H1 (cell line): ENCODE measurements around the gene PDGFA. TPM values are rescaled to one million over a fixed set of nuclear protein-coding genes. Genes with fewer than 3 reads are reported as not detected.
A peak's percentile ranks its signal among the peaks of the same experiment; 100 is the strongest.

ENCODE experiments used
- CTCF ChIA-PET: fragments of 300-600 bp; sonication (Branson Sonifier 250); formaldehyde crosslinking; loops from one replicate; lab custom pipeline; 2021; ENCODE audit not compliant: partially characterized antibody; lab: Charles Lee
- POLR2A ChIA-PET: fragments of 300-600 bp; sonication (Branson Sonifier 250); formaldehyde crosslinking; loops from one replicate; lab custom pipeline; 2021; ENCODE audit warnings: inconsistent platforms; ENCODE audit not compliant: partially characterized antibody; lab: Charles Lee
- DNase-seq, 2 experiments: peaks; one replicate each; pipeline versions ENCODE4 v3.0.0 to v3.0.0-alpha.2; 2010 to 2022; ENCODE audit warnings: low spot score in 2 of 2, low read depth in 1 of 2, mixed read lengths in 1 of 2
- FAIRE-seq: peaks from 2 replicates; lab custom pipeline; 2011; peaks lifted over from hg19 to GRCh38; lab: Jason Lieb, UNC
- H2AFZ ChIP-seq: 2 replicates; pipeline ENCODE4 v1.8.1; 2012; ENCODE audit warnings: low read length, inconsistent platforms
- H2AK5ac ChIP-seq: 2 replicates; pipeline ENCODE4 v1.6.1; 2013; ENCODE audit warnings: low read depth, low read length
- H2BK120ac ChIP-seq: replicated peaks from 2 replicates; pipeline ENCODE3; 2013; ENCODE audit warnings: low read depth, low read length, inconsistent platforms
- H2BK12ac ChIP-seq: 2 replicates; pipeline ENCODE4 v1.6.1; 2013; ENCODE audit warnings: low read depth, low read length
- H2BK15ac ChIP-seq: 2 replicates; pipeline ENCODE4 v1.6.1; 2013; ENCODE audit warnings: low read length
- H2BK20ac ChIP-seq: 2 replicates; pipeline ENCODE4 v1.6.1; 2013; ENCODE audit warnings: low read length
- H2BK5ac ChIP-seq: 2 replicates; pipeline ENCODE4 v1.6.1; 2013; ENCODE audit warnings: low read depth, low read length
- H3K14ac ChIP-seq: 2 replicates; pipeline ENCODE4 v1.6.1; 2013; ENCODE audit warnings: inconsistent platforms; ENCODE audit not compliant: insufficient read length
- H3K18ac ChIP-seq: 2 replicates; pipeline ENCODE4 v1.6.1; 2013; ENCODE audit warnings: low read length; ENCODE audit errors: extremely low read depth
- H3K23ac ChIP-seq: 2 replicates; pipeline ENCODE4 v1.6.1; 2013; ENCODE audit warnings: inconsistent platforms; ENCODE audit not compliant: insufficient read length
- H3K23me2 ChIP-seq: 2 replicates; pipeline ENCODE4 v1.6.1; 2013; ENCODE audit warnings: low read depth, low read length
- H3K27ac ChIP-seq: 2 replicates; pipeline ENCODE4 v1.6.1; 2011; ENCODE audit warnings: low read depth, low read length, inconsistent platforms
- H3K27me3 ChIP-seq, 4 experiments: replicated peaks in 1 of 4; 1 replicate in 1 of 4; 2 replicates in 3 of 4; pipeline versions ENCODE4 v1.6.1 to v1.8.1; 2011 to 2013; ENCODE audit warnings: low read length in 3 of 4, mild to moderate bottlenecking in 3 of 4, inconsistent platforms in 2 of 4, mixed read lengths in 2 of 4, moderate library complexity in 1 of 4; ENCODE audit not compliant: control insufficient read depth in 3 of 4, insufficient read depth in 3 of 4; ENCODE audit errors: extremely low read depth in 1 of 4
- H3K36me3 ChIP-seq, 4 experiments: 2 replicates each; pipeline versions ENCODE4 v1.6.1 to v1.8.1; 2011 to 2013; ENCODE audit warnings: mild to moderate bottlenecking in 4 of 4, low read length in 3 of 4, moderate library complexity in 2 of 4, control low read depth in 1 of 4, inconsistent platforms in 1 of 4; ENCODE audit not compliant: insufficient read depth in 4 of 4, control insufficient read depth in 2 of 4
- H3K4ac ChIP-seq: replicated peaks from 2 replicates; pipeline ENCODE3; 2013; ENCODE audit warnings: low read length, low read depth, mixed read lengths, inconsistent platforms; ENCODE audit not compliant: insufficient read length
- H3K4me1 ChIP-seq, 4 experiments: replicated peaks in 1 of 4; 1 replicate in 1 of 4; 2 replicates in 3 of 4; pipeline versions ENCODE4 v1.6.1 to v1.8.1; 2011 to 2013; ENCODE audit warnings: low read length in 3 of 4, inconsistent platforms in 2 of 4, mixed read lengths in 1 of 4; ENCODE audit not compliant: insufficient read depth in 4 of 4, control insufficient read depth in 3 of 4
- H3K4me2 ChIP-seq, 2 experiments: 2 replicates each; pipeline versions ENCODE4 v1.6.1 to v1.8.1; 2011 to 2013; ENCODE audit warnings: low read depth in 2 of 2, low read length in 2 of 2, control low read depth in 1 of 2, inconsistent platforms in 1 of 2, mild to moderate bottlenecking in 1 of 2; ENCODE audit not compliant: insufficient read depth in 1 of 2
- H3K4me3 ChIP-seq, 4 experiments: fragments of 200-600, 300-600 bp in 1 of 4; sonication (generic), shearing (Covaris generic), sonication (Bioruptor Twin) in 1 of 4; 2 replicates each; pipeline versions ENCODE4 v1.5.1 to v1.8.1; 2011 to 2016; ENCODE audit warnings: low read length in 4 of 4, low read depth in 3 of 4, control low read depth in 2 of 4, inconsistent platforms in 2 of 4, mild to moderate bottlenecking in 2 of 4, mixed read lengths in 1 of 4, moderate library complexity in 1 of 4; ENCODE audit not compliant: insufficient read depth in 2 of 4; ENCODE audit errors: extremely low read depth in 1 of 4
- H3K56ac ChIP-seq: replicated peaks from 2 replicates; pipeline ENCODE3; 2013; ENCODE audit warnings: low read depth, mild to moderate bottlenecking, mixed read lengths, low read length, inconsistent platforms; ENCODE audit not compliant: insufficient read length
- H3K79me1 ChIP-seq: 2 replicates; pipeline ENCODE4 v1.6.1; 2013; ENCODE audit warnings: low read depth, low read length, control low read depth
- H3K79me2 ChIP-seq, 2 experiments: 2 replicates each; pipeline versions ENCODE4 v1.6.1 to v1.8.1; 2012 to 2013; ENCODE audit warnings: low read length in 2 of 2, mild to moderate bottlenecking in 2 of 2, inconsistent platforms in 1 of 2; ENCODE audit not compliant: insufficient read depth in 2 of 2, control insufficient read depth in 1 of 2
- H3K9ac ChIP-seq, 4 experiments: replicated peaks in 1 of 4; 1 replicate in 1 of 4; 2 replicates in 3 of 4; pipeline versions ENCODE4 v1.6.1 to v1.8.1; 2011 to 2013; ENCODE audit warnings: low read depth in 3 of 4, low read length in 3 of 4, control low read depth in 2 of 4, mild to moderate bottlenecking in 2 of 4, moderate library complexity in 2 of 4, inconsistent platforms in 1 of 4; ENCODE audit errors: extremely low read depth in 1 of 4
- H3K9me3 ChIP-seq, 2 experiments: 2 replicates each; pipeline versions ENCODE4 v1.6.1 to v1.8.1; 2012 to 2013; ENCODE audit warnings: mild to moderate bottlenecking in 2 of 2, moderate library complexity in 2 of 2, control low read depth in 1 of 2, inconsistent platforms in 1 of 2, low read depth in 1 of 2, low read length in 1 of 2, mixed read lengths in 1 of 2; ENCODE audit not compliant: insufficient read depth in 2 of 2
- H4K20me1 ChIP-seq, 2 experiments: replicated peaks in 1 of 2; 2 replicates each; pipeline versions ENCODE3 to v1.8.1; 2011 to 2013; ENCODE audit warnings: inconsistent platforms in 2 of 2, low read length in 2 of 2, mild to moderate bottlenecking in 1 of 2; ENCODE audit not compliant: insufficient read depth in 2 of 2, control insufficient read depth in 1 of 2
- H4K5ac ChIP-seq: 2 replicates; pipeline ENCODE4 v1.6.1; 2013; ENCODE audit warnings: low read length, low read depth, mixed read lengths, inconsistent platforms; ENCODE audit not compliant: insufficient read length
- H4K8ac ChIP-seq: 2 replicates; pipeline ENCODE4 v1.8.0; 2013; ENCODE audit warnings: mild to moderate bottlenecking, moderate library complexity, low read length, inconsistent platforms; ENCODE audit not compliant: insufficient read depth; ENCODE audit errors: extremely low read depth
- H4K91ac ChIP-seq: replicated peaks from 2 replicates; pipeline ENCODE3; 2013; ENCODE audit warnings: low read length, mixed read lengths, inconsistent platforms; ENCODE audit not compliant: insufficient read length
- ASH2L ChIP-seq: fragments of 200-600, 300-600 bp; sonication (generic); IDR thresholded peaks from one replicate; pipeline ENCODE4 v1.7.1; 2017; ENCODE audit warnings: low read length
- BACH1 ChIP-seq: IDR thresholded peaks from 2 replicates; pipeline ENCODE4 v1.6.1; 2012; ENCODE audit warnings: low read length, improper control_type of control experiment
- CHD2 ChIP-seq: IDR thresholded peaks from 2 replicates; pipeline ENCODE4 v1.6.1; 2012; ENCODE audit warnings: low read length, improper control_type of control experiment
- EZH2 ChIP-seq: fragments of 200-600 bp; sonication (generic); IDR thresholded peaks from 2 replicates; pipeline ENCODE4 v1.7.1; 2012; ENCODE audit warnings: low read depth, mild to moderate bottlenecking, moderate library complexity, low read length, inconsistent platforms; ENCODE audit not compliant: severe bottlenecking
- KDM5A ChIP-seq: fragments of 200-600 bp; IDR thresholded peaks from 2 replicates; pipeline ENCODE4 v1.7.1; 2012; ENCODE audit warnings: mild to moderate bottlenecking, low read length, inconsistent platforms, mixed read lengths
- PHF8 ChIP-seq: fragments of 200-600 bp; sonication (generic); conservative IDR thresholded peaks from 2 replicates; pipeline ENCODE4 v1.7.1; 2012; ENCODE audit warnings: low read depth, mild to moderate bottlenecking, inconsistent platforms, low read length, moderate library complexity
- RNF2 ChIP-seq: fragments of 200-900, 300-1000 bp; sonication (generic); IDR thresholded peaks from 2 replicates; pipeline ENCODE4 v1.7.1; 2016; ENCODE audit warnings: borderline replicate concordance, low read depth, mild to moderate bottlenecking, antibody characterized with exemption, low read length; ENCODE audit not compliant: poor library complexity, severe bottlenecking; ENCODE audit errors: missing control alignments
- TEAD4 ChIP-seq: IDR thresholded peaks from 2 replicates; pipeline ENCODE4 v1.6.1; 2012; ENCODE audit warnings: low read depth, low read length, inconsistent platforms, mixed read lengths
- WGBS, 2 experiments: shearing (Covaris generic) in 1 of 2; methylation state at CpG; one replicate each; pipeline versions ENCODE4 v1.1.6 to v1.1.7; 2013 to 2015; ENCODE audit warnings: low lambda C conversion rate in 2 of 2, mixed read lengths in 2 of 2, inconsistent platforms in 1 of 2, low coverage in 1 of 2, missing lambda C conversion rate in 1 of 2; ENCODE audit not compliant: insufficient replicate concordance in 2 of 2, insufficient coverage in 1 of 2, insufficient read length in 1 of 2; ENCODE audit errors: extremely low coverage in 1 of 2, missing lambda C conversion rate in 1 of 2; 5-methylcytosine and 5-hydroxymethylcytosine counted together
- polyA plus RNA-seq, 7 experiments: library from polyadenylated mRNA; depleted of rRNA in 3 of 7; stranded (reverse) in 5 of 7; unstranded in 2 of 7; fragments of >200 nt in 5 of 7; fragments of 200-250 nt in 2 of 7; gene quantifications; 1 replicate in 5 of 7; 2 replicates in 1 of 7; 4 replicates in 1 of 7; pipeline versions ENCODE4 v1.2.1 to v1.2.3, GENCODE V29; 2011 to 2013; ENCODE audit warnings: missing spikeins in 2 of 7, mixed read lengths in 2 of 7
- total RNA-seq: library from RNA; stranded (reverse); fragmentation: NEBNext Ultra II Directional; extraction: Animal tissue kit (Norgen Biotek cat#: 25700); gene quantifications from 2 replicates; pipeline ENCODE4 v1.2.1, GENCODE V29; 2021

PDGFA gene
- total and polyA plus RNA-seq, 2 of the 8 experiments (the other 6 are each of a cell fraction or from before 2014, with no cell fraction given) = 21.1 to 43.0 TPM

DNA sequence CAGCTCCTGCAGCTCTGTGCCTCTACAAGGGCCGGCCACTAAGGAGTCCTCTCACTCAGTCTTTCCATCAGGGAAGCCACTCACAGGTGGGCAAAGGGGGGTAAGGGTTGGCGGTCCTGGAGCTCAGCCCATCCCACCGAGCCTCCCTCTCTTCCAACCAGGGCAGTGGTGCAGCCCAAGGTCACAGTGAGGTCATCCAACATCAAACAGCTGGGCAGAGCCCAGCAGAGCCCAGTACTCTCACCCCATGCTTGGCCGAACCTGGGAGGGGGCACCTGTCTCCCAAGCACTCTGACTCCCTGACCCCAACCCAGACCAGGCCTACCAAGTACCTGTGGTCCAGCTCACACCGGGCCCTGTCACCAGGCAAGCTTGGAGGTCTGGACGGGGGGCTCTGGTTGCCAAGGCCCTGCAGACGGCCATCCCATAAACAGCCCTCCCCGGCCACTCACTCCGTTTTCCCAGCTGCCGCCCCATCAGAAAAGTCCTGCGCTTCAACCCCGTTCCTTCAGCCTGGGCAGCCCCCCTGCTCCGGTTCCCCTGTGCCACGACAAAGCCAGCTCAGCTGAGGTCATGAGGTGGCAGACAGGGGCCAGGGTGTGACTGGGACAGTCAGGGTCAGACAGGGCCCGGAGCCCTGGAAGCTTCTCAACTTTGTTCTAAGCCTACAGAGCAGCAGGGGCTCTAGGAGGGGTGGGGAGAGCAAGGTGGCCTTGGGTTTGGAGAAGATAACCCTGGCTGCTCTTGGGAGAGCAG lies 27.5 kb downstream of the PDGFA start:
- FAIRE-seq (no peak), DNase-seq (no peak)
- Histone ChIP-seq H2AFZ (no peak overlapping the region), H2BK12ac (no peak overlapping the region), H3K4me2 (no peak overlapping the region), H3K4me1 (peaks cover 0 to 10% (median 0%) of the 10 kb centered on the region in 4 experiments; a peak in 2 of 7 replicates), H3K9ac (no peak overlapping the region), H4K20me1 (peaks cover 0 to 1% of the 10 kb centered on the region in 2 experiments), H4K91ac (no peak overlapping the region), H4K5ac (no peak overlapping the region), H3K18ac (no peak overlapping the region; the same call in 1 of the 2 replicates), H3K4me3 (no peak overlapping the region), H2BK20ac (no peak overlapping the region), H3K56ac (no peak overlapping the region), H3K9me3 (no peaks in the 10 kb centered on the region), H3K79me1 (0 out of 2 replicates have a peak, but pooled peaks cover 3% of the 10 kb centered on the region), H2BK120ac (peak overlapping the region; percentile 14), H3K36me3 (peaks cover 0 to 9% (median 2%) of the 10 kb centered on the region in 4 experiments; a peak in 2 of 8 replicates), H2BK5ac (no peak overlapping the region), H3K4ac (no peak overlapping the region), H3K14ac (no peak overlapping the region), H3K27me3 (no peaks in the 10 kb centered on the region), H3K23ac (no peak overlapping the region), H3K23me2 (no peaks in the 10 kb centered on the region), H3K79me2 (no peaks in the 10 kb centered on the region), H4K8ac (no peak overlapping the region; the same call in 1 of the 2 replicates), H2AK5ac (no peak overlapping the region), H2BK15ac (no peak overlapping the region), H3K27ac (no peak overlapping the region; the same call in 1 of the 2 replicates)
- WGBS, 2 experiments = 88% methylated on average over 14 of the region's 15 CpGs; no CpG with 5 or more reads in 1 of the 2 experiments
- ChIA-PET POLR2A (interaction anchor here (0.5 to 1.6 kb wide), 3 partner anchors 16 to 58 kb away, joined by 3 to 5 read pairs (median 3); no protein-coding TSS in a partner anchor), CTCF (interaction anchor here (0.8 to 1.1 kb wide), 2 partner anchors 14 to 169 kb away, joined by 3 read pairs; no protein-coding TSS in a partner anchor)
- TF ChIP-seq EZH2 (no peak), BACH1 (no peak), PHF8 (no peak), TEAD4 (no peak), RNF2 (no peak), ASH2L (no peak), CHD2 (no peak), KDM5A (no peak)
